Measurements from ENCODE around the gene PTPRC.

Gene PTPRC

GRCh38 chr1:198676253-198676652 lies 37.4 kb downstream of the PTPRC start:
- DNase-seq (ENCODE audit: low spot score), result no peak

GRCh38 chr1:198677027-198677426 lies 38.2 kb downstream of the PTPRC start:
- no peak for DNase-seq (ENCODE audit: low spot score)

- no peak for DNase-seq (ENCODE audit: low spot score)
These were observed 39.0 kb downstream of the PTPRC start for GRCh38 chr1:198677871-198678270.

- no peak for DNase-seq (ENCODE audit: low spot score)
These were observed 39.5 kb downstream of the PTPRC start for GRCh38 chr1:198678301-198678836.

- no peak for DNase-seq (ENCODE audit: low spot score)
These were observed 40.1 kb downstream of the PTPRC start for GRCh38 chr1:198678901-198679329.

GRCh38 chr1:198679535-198680173 lies 40.8 kb downstream of the PTPRC start:
- DNase-seq (ENCODE audit: low spot score), result no peak

GRCh38 chr1:198680174-198680875 lies 41.5 kb downstream of the PTPRC start:
- DNase-seq (ENCODE audit: low spot score), result no peak

GRCh38 chr1:198681252-198681651 lies 42.4 kb downstream of the PTPRC start:
- DNase-seq (ENCODE audit: low spot score), result no peak

- peak; percentile 86 for DNase-seq (ENCODE audit: low spot score)
These were observed 43.3 kb downstream of the PTPRC start for GRCh38 chr1:198681831-198682759.

GRCh38 chr1:198682850-198683249 lies 44.0 kb downstream of the PTPRC start:
- DNase-seq (ENCODE audit: low spot score), result no peak

- DNase-seq (ENCODE audit: low spot score), result no peak
These were observed 44.6 kb downstream of the PTPRC start for GRCh38 chr1:198683449-198683848.

- DNase-seq (ENCODE audit: low spot score), result no peak
These were observed 47.4 kb downstream of the PTPRC start for GRCh38 chr1:198686069-198686728.

- no peak for DNase-seq (ENCODE audit: low spot score)
These were observed 48.6 kb downstream of the PTPRC start for GRCh38 chr1:198687429-198687828.

- DNase-seq (ENCODE audit: low spot score), result no peak
These were observed 52.2 kb downstream of the PTPRC start for GRCh38 chr1:198691063-198691462.

- no peak for DNase-seq (ENCODE audit: low spot score)
These were observed 54.5 kb downstream of the PTPRC start for GRCh38 chr1:198693321-198693720.

- DNase-seq (ENCODE audit: low spot score), result no peak
These were observed 55.7 kb downstream of the PTPRC start for GRCh38 chr1:198694542-198694941.

GRCh38 chr1:198696211-198696610 lies 57.4 kb downstream of the PTPRC start:
- no peak for DNase-seq (ENCODE audit: low spot score)

GRCh38 chr1:198699167-198700015 lies 60.6 kb downstream of the PTPRC start:
- DNase-seq (ENCODE audit: low spot score), result peak; percentile 57

GRCh38 chr1:198700016-198700392 lies 61.2 kb downstream of the PTPRC start:
- no peak for DNase-seq (ENCODE audit: low spot score)

GRCh38 chr1:198700396-198700795 lies 61.6 kb downstream of the PTPRC start:
- no peak for DNase-seq (ENCODE audit: low spot score)

- no peak for DNase-seq (ENCODE audit: low spot score)
These were observed 62.4 kb downstream of the PTPRC start for GRCh38 chr1:198701250-198701649.

Data from Ammon's horn (tissue), 1 donor.